HG03135 (cell line): ENCODE results near the gene C1QTNF6.

ENCODE experiments used
- ATAC-seq: cut with Tn5 transposase; IDR thresholded peaks from one replicate; pipeline ENCODE4 v1.9.1; 2021; ENCODE audit warnings: mild to moderate bottlenecking, moderate library complexity; ENCODE audit not compliant: unreplicated experiment

The C1QTNF6 gene

GRCh38 chr22:37224757-37225420, 36.8 kb upstream of the C1QTNF6 start:
- no peak for ATAC-seq

- no peak for ATAC-seq
Observed at GRCh38 chr22:37223965-37224551, 36.0 kb upstream of the C1QTNF6 start.

GRCh38 chr22:37222440-37222971, 34.5 kb upstream of the C1QTNF6 start:
- ATAC-seq, result no peak

GRCh38 chr22:37221424-37222333, 33.6 kb upstream of the C1QTNF6 start:
- ATAC-seq, result no peak

GRCh38 chr22:37220543-37220981, 32.5 kb upstream of the C1QTNF6 start:
- ATAC-seq, result no peak

GRCh38 chr22:37219533-37219932, 31.5 kb upstream of the C1QTNF6 start:
- peak; percentile 3 for ATAC-seq

- peak; percentile 82 for ATAC-seq
Observed at GRCh38 chr22:37218771-37219411, 30.8 kb upstream of the C1QTNF6 start.

- no peak for ATAC-seq
Observed at GRCh38 chr22:37218399-37218770, 30.3 kb upstream of the C1QTNF6 start.

GRCh38 chr22:37215890-37216289, 27.8 kb upstream of the C1QTNF6 start:
- ATAC-seq, result no peak

GRCh38 chr22:37214731-37215030, 26.6 kb upstream of the C1QTNF6 start:
- ATAC-seq, result no peak

GRCh38 chr22:37213941-37214730, 26.1 kb upstream of the C1QTNF6 start:
- ATAC-seq, result no peak

GRCh38 chr22:37213218-37213855, 25.3 kb upstream of the C1QTNF6 start:
- no peak for ATAC-seq

- no peak for ATAC-seq
Observed at GRCh38 chr22:37212174-37212906, 24.3 kb upstream of the C1QTNF6 start, which contains the start of gene SSTR3. Gene SSTR3 (minus strand): TSS chr22:37212477. CDS start chr22:37207803, 4,674 bp downstream.

GRCh38 chr22:37211866-37212173, 23.8 kb upstream of the C1QTNF6 start:
- ATAC-seq, result no peak

GRCh38 chr22:37211075-37211865, 23.2 kb upstream of the C1QTNF6 start:
- ATAC-seq, result no peak

- no peak for ATAC-seq
Observed at GRCh38 chr22:37210041-37210803, 22.2 kb upstream of the C1QTNF6 start.

- no peak for ATAC-seq
Observed at GRCh38 chr22:37209140-37209845, 21.2 kb upstream of the C1QTNF6 start.
